IPS-11a (cell line): ENCODE measurements around the gene XKR7.
"Not testable (repeated sequence)": the region's sequence is repeated elsewhere in the genome, so short reads cannot be mapped to it uniquely, and the experiment has no call there.

Experiments used
- H3K4me3 ChIP-seq: one replicate; pipeline ENCODE4 v1.5.1; 2013; ENCODE audit warnings: low read depth, low read length, control low read depth

Gene XKR7

GRCh38 chr20:32010666-32011065, 42.7 kb downstream of the XKR7 start:
- no peak overlapping the region for H3K4me3 ChIP-seq

DNA sequence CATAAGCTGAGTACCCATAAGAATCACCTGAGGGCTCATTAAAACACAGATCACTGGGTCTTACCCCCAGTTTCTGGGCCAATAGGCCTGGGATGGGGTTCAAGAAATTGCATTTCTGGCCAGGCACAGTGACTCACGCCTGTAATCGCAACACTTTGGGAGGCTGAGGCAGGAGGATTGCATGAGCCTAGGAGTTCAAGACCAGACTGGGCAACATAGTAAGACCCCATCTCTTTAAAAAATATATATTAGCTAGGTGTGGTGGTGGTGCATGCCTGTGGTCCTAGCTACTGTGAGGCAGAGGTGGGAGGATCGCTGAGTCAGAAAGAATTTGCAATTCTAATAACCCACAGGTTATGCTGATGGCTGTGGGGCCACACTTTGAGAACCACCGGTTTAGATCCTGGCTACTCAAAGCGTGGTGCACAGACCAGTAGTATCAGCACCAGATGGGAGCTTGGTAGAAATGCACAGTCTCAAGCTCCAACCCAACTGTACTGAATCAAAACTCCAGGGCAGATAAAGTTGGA, 44.3 kb downstream of the XKR7 start:
- H3K4me3 ChIP-seq, result no peak overlapping the region

GRCh38 chr20:32013326-32013725, 45.4 kb downstream of the XKR7 start:
- no peak overlapping the region for H3K4me3 ChIP-seq

- no peak overlapping the region for H3K4me3 ChIP-seq
Observed at GRCh38 chr20:32017711-32018251, 49.8 kb downstream of the XKR7 start.

DNA sequence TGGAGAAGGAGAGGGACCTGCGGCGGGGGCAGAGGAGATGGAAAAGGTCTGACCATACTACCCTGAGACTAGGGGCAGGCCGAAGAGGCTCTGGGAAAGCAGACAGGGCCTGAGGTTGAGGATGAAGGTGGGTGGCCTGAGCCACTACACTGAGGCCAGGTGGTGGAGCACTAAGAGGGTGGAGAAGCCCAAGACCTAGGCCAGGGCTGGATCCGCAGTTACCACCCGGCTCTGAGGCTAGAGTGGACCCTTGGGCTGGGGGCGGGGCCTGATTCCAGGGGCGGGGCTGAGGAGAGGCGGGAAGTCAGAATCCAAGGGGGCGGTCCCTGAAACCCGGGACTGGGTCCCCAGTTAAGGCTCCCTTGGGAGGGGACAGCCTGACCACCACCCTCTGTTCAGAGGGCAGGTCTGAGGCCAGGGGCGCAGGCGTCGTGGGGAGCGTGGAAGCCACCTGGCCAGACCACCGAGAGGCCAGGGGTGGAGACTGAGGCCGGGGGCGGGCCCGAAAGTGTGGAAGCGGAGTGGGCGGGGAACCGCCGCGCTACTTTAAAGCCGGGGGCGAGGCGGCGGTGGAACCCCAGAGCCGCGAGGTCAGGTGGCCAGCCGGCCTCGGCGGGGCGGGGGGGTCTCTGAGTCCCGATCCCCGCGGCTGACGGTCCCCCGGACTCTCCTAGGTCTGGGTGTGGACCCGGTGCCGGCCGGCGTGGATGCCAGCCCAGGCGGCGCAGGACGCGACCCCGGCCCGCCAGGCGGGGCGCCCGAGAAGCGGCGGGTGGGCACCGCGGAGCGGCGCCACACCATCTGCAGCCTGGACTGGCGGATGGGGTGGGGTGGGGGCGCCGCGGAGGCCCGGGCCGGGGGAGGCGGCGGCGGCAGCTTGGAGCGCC, 50.6 kb downstream of the XKR7 start:
- H3K4me3 ChIP-seq, result peak overlapping the region; percentile 54

- peak overlapping the region; percentile 22 for H3K4me3 ChIP-seq
Observed at GRCh38 chr20:32019156-32019510, 51.2 kb downstream of the XKR7 start.

DNA sequence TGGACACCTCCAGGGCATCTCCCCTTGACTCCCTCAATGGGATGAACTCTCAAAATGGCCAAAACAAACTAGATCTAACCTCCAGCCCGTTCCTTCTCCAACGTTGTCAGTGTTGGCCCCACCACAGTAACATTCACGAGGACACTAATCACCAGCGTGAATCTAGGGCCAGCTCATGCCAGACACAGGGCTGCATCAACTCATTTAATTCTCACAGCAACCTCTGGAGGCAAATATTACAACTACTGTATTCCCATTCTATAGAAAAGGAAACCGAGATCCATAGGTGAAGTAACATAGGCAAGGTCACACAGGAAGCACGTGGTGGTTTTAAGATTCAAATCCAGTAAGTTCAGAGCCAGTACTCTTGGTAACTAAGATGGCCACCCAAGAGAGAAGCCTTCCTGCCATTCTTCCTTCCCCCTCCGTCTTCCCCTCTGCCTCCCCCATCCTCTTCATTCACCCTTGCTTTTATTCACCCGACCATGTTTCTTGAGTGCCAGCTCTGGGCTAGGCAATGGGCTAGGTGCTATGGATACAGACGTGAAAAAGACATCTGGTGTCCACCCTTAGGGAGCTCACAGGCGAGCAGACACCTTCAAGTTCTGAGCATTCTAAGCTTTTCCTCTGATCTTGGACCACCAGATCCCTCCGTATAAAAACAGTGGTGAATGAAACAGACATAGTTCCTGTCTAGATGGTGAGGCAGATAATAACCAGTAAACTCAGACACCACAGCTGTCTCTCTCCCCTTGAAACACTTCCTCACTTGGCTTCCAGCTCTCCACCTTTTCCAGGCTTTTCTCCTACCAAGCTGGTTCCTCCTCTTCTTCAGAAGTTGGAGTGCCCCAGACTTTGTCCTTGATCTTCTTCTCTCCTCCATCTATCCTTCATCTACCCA, 51.9 kb downstream of the XKR7 start:
- H3K4me3 ChIP-seq, result peak overlapping the region; percentile 22

DNA sequence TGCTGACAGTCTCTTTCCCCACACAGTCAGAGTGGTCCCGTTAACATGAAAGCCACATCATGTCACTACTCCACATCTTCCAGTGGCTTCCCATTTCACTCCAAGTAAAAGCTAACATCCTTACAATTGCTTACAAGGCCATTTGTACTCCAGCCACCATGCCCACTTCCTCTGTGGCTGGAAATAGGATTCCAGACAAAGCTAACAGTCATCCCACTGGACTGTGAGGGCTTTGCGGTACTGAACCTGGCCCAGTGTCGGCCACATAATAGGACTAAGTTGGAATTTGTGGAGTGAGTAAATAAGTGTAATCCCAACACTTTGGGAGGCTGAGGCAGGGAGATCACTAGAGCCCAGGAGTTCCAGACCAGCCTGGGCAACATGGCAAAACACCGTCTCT, 53.1 kb downstream of the XKR7 start:
- H3K4me3 ChIP-seq, result no peak overlapping the region

- no peak overlapping the region for H3K4me3 ChIP-seq
Observed at GRCh38 chr20:32024683-32025295, 56.8 kb downstream of the XKR7 start.

DNA sequence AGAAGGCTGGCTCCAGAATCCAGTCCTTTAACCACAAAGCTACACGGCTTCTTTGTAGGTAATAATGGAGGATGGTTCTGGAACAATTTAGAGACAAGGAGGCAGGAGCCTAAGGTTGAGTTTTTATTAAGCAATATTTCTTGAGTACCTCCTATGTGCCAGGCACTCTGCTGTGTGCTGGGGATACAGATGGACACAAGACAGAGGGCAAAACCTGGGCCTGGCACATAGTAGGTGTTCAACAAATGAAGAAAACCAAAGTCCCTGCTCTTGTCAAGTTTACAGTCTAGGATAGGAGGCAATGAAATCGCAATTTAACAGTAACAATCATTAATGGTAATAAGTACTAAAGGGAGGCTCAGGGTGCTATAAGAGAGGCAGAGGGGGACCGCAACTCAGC, 59.7 kb downstream of the XKR7 start:
- H3K4me3 ChIP-seq, result no peak overlapping the region

DNA sequence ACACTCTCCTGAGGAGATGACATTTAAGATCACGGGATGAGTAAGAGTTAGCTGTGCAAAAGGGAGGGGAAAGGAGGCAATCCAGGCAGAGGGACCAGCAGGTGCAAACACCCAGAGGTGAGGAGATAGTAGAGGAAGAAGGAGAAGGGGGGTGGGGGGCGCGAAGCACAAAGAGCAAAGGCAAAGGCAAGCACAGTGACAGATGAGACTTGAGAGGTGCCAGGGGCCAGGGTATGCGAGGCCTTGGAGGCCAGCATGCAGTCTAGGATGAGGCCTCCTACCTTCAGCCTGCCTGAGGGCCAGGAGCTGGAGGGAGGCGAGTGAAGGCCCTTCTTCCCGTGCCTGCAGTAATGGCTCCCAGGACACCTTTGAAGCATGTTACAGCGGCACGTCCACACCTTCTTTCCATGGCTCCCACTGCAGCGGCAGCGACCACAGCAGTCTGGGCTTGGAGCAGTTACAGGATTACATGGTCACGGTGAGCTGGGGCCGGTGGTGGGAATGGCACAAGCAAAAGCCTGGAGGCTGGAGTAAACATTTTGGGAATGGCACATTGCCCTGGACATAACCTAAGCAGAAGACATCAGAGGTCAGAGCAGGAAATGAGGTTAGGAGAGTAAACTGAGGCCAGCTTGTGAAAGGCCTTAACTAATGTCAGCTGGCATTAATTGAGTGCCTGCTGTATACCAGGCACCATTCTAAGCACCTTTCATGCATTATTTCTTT, 60.9 kb downstream of the XKR7 start:
- no peak overlapping the region for H3K4me3 ChIP-seq

DNA sequence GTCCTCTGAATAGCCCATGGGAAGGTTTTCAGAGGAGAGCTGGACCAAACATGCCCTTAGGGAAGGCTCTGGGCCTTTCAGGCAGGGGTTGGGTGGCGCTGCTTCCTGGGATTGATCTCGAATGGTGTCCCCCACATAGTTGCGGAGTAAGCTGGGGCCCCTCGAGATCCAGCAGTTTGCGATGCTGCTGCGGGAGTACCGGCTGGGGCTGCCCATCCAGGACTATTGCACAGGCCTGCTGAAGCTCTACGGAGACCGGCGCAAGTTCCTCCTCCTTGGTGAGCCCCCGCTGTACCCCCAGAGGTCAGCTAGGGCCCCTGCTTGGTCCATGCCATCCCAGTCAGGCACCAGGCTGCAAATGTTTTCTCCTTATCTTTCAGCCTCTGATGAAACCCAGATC, 61.6 kb downstream of the XKR7 start:
- no peak overlapping the region for H3K4me3 ChIP-seq

- H3K4me3 ChIP-seq, result no peak overlapping the region
Observed at GRCh38 chr20:32031007-32031958, 63.3 kb downstream of the XKR7 start.

GRCh38 chr20:32033316-32033715, 65.4 kb downstream of the XKR7 start:
- no peak overlapping the region for H3K4me3 ChIP-seq

DNA sequence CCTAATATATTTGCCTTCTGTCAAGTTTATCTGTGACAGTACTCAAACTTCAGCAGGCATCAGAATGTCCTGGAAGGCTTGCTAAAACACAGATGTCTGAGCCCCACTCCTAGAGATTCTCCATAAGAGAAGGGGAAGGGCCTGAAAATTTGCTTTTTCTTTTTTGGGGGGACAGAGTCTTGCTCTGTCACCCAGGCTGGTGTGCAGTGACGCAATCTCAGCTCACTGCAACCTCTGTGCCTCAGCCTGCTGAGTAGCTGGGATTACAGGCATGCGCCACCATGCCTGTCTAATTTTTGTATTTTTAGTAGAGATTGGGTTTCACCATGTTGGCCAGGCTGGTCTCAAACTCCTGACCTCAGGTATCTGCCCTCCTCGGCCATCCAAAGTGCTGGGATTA, 65.8 kb downstream of the XKR7 start:
- H3K4me3 ChIP-seq, result not testable (repeated sequence)

DNA sequence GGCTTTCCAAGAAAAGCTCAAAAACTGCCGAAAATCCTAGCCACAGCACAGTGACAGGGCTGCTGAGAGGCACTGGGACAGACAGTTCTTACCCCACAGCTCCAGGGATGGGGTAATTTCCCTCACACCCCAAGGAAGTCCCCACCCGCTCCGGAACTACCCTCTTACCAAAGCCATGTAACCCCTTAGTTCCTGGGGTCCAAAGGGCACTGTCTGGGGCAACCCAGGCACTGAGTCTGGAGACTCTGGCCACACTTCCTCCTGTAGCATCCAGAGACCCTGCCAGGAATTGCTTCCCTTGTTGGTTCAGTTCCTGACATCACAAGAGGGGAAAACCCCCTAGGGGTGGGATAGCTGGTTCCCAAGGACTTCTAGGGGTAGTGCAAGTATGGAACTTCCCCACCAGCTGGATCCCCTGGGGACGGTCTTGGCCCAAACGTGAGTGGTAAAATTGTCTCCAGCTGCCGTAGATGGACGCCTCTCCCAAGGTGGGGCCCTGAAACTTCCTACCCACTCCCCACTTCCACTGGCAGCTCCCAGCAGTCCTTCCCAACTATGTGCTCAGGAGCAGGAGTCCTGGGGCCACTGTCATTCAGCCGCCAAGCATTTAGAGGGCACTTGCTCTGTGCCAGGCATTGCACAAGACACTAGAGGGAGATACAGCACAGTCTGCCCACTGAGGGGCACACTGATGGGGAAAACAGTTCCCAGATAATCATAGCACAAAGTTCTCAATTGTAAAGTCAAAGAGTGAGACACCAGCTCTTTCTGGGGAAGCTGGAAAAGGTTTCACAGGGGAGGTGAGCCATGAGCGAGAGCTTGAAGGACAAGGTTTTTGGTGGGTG, 66.9 kb downstream of the XKR7 start:
- no peak overlapping the region for H3K4me3 ChIP-seq

DNA sequence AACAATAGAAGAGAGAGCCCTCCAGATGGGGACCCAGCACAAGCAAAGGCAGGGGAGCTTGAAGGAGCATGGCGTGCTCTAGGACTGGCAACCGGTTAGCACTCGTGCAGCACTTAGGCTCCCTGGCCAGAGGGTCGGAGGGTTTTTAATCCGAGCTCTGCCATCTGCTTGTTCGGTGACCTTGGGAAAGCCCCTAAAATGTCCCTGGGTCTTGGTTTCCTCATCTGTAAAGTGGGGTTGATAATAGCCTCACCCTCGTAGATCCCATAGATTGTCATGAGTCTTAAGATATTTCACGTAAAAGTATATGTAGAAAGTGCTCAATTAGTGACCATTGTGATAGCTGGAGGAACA, 67.5 kb downstream of the XKR7 start:
- no peak overlapping the region for H3K4me3 ChIP-seq

DNA sequence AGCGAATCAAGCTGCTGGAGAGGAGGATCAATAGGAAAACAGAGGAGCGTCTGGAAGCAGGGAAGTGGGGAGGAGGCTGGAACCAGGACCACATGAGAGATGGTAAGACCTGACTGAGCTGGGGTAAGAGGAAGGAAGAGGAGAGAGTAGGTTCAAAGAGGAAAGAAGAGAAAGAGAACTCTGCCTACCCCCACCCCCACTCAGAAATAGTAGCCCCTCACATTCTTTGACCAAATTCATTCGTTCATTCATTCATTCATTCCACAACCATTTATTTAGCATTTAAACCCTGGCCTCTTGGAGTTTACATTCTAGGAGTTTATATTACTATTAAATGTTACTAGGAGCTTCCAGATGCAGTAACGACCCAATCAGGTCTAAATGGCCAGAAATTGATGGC, 68.3 kb downstream of the XKR7 start:
- no peak overlapping the region for H3K4me3 ChIP-seq
